HUES64 (cell line): ENCODE data around the gene SYP.
"Not testable (repeated sequence)": the region's sequence is repeated elsewhere in the genome, so short reads cannot be mapped to it uniquely, and the experiment has no call there.

Experiments
- H3K27ac ChIP-seq: 2 replicates; pipeline ENCODE4 v1.7.0; 2013; ENCODE audit warnings: low read depth, low read length, inconsistent platforms
- H3K27me3 ChIP-seq: 2 replicates; pipeline ENCODE4 v1.6.1; 2013; ENCODE audit warnings: mild to moderate bottlenecking, low read length; ENCODE audit not compliant: insufficient read depth
- H3K36me3 ChIP-seq: 2 replicates; pipeline ENCODE4 v1.6.1; 2013; ENCODE audit warnings: mild to moderate bottlenecking, low read length; ENCODE audit not compliant: insufficient read depth
- H3K4me1 ChIP-seq: 2 replicates; pipeline ENCODE4 v1.6.1; 2013; ENCODE audit warnings: mild to moderate bottlenecking, low read length, moderate library complexity; ENCODE audit not compliant: insufficient read depth
- H3K4me3 ChIP-seq: 2 replicates; pipeline ENCODE4 v1.5.1; 2013; ENCODE audit warnings: mild to moderate bottlenecking, low read length, moderate library complexity
- H3K9ac ChIP-seq: 2 replicates; pipeline ENCODE4 v1.6.1; 2013; ENCODE audit warnings: mild to moderate bottlenecking, low read depth, low read length
- H3K9me3 ChIP-seq: 2 replicates; pipeline ENCODE4 v1.6.1; 2013; ENCODE audit warnings: low read depth, low read length; ENCODE audit not compliant: insufficient read depth
- WGBS: fragments of 150-250, 120-280 bp; methylation state at CpG from one replicate; pipeline ENCODE4 v1.1.7; 2013; ENCODE audit warnings: missing lambda C conversion rate; 5-methylcytosine and 5-hydroxymethylcytosine counted together

The SYP gene

DNA sequence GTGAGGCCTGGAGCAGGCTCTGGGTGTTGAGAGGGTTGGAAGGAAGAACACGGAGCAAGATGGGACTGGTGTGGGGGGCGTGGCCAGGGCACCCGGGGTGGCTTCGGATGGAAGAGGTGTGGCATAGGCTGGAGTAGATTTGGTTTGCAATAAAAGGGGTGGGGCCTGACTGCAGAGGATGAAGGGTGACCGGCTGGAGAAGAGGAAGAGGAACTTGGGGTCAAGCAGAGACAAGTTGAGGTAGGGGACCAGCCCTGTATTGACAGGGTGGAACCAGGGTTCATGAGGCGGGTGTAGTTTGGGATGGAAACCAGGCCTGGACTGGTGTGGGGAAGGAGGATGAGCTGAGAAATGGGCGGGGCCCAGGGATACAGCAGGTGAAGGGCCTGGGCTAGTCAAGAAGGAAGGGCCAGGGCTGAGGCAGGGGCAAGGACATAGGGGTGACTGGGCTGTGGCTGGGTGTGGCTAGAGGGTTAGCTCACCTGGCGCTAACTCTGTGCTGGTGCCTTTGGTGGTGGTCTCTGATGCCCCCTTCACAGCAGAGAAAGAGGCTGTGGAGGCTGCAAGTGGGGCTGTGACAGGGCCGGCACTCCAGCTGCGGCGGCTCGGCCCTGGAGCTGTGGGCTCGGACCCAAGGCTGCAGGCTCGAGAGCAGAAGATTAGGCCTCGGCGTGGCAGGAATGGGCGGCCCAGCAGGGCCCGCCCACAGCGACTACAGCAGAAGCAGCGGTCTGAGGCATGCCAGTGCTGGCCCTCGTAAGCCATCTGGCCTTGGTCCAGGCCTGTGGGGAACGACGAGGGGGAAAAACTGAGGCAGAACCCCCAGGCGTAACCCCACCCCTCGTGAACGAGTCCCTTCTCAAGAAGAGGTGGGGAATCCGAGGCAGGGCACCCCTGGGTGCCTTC, 23.3 kb downstream of the SYP start:
- no peaks in the 10 kb centered on the region for H3K9me3 ChIP-seq
- H3K27me3 ChIP-seq: peaks cover 18% of the 10 kb centered on the region
- no peak overlapping the region for H3K9ac ChIP-seq
- peaks cover 15% of the 10 kb centered on the region for H3K36me3 ChIP-seq
- no peaks in the 10 kb centered on the region for H3K4me1 ChIP-seq
- WGBS: 90% methylated on average over 27 of the region's 27 CpGs
- no peak overlapping the region for H3K27ac ChIP-seq
- H3K4me3 ChIP-seq: no peak overlapping the region

DNA sequence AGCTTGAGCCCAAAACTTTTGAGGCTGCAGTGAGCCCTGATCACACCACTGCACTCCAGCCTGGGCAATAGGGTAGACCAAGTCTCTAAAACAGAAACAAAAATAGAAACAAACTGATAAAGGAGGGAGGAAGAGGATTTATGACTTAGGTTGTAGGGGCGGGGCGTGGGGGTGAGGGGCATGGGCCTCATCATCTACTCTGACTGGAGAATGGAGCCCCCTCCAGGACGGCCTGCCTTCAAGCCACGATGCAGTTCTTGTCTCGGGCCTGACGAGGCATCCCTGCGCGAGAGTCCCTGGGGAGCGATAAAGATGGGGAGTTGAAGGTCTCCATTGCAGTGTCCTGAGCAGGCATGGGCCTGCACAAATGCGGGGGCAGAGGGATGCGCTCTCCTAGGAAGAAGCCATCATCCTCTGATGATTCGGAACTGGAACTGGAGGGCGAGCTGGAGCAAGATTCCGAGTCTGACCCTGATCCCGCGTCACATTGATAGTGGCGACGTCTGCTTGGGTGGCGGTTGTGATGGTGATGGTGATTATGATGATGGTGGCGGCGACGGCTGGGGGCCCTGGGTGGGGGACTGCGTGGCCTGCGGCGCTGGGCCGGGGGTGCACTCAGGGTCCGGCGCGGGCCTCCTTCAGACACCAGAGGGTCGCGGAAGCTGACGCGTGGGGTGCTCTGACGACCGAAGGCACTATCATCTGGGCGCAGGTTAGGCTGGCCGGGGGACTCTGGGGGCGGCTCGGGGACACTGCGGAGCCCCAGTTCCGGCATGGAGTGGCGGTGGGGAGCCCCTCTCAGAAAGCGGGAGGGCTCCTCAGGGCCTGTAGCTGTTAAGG, 24.3 kb downstream of the SYP start:
- H3K9me3 ChIP-seq: no peaks in the 10 kb centered on the region
- no peaks in the 10 kb centered on the region for H3K4me1 ChIP-seq
- WGBS: 93% methylated on average over 42 of the region's 43 CpGs
- H3K36me3 ChIP-seq: peaks cover 11% of the 10 kb centered on the region
- H3K27ac ChIP-seq: no peak overlapping the region
- H3K27me3 ChIP-seq: peaks cover 26% of the 10 kb centered on the region
- H3K4me3 ChIP-seq: no peak overlapping the region
- H3K9ac ChIP-seq: no peak overlapping the region

DNA sequence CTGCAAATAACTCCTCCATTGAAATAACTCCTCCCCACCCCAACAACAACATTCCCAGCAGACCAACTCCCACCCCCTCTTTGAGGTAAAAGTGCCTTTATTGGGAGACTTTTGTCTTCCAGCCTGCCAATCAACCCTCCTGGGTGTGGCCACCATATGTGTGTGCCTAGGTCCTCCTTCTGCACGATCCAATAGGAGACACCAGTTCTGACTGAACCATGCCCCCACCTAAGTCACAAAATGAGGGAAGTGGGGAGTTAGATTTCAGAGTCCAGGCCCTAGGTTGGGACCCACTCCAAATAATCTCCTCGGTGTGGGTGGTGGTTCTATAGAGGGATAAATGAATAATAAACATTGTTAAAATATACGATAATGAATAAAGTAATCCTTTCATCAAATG, 25.3 kb downstream of the SYP start:
- Histone ChIP-seq H3K27me3 (peaks cover 26% of the 10 kb centered on the region), H3K27ac (no peak overlapping the region), H3K4me1 (no peaks in the 10 kb centered on the region), H3K36me3 (peaks cover 7% of the 10 kb centered on the region; the same call in 1 of the 2 replicates), H3K9ac (no peak overlapping the region), H3K9me3 (no peaks in the 10 kb centered on the region), H3K4me3 (no peak overlapping the region)
- no CpG with 5 or more reads among the region's 3 CpGs for WGBS

DNA sequence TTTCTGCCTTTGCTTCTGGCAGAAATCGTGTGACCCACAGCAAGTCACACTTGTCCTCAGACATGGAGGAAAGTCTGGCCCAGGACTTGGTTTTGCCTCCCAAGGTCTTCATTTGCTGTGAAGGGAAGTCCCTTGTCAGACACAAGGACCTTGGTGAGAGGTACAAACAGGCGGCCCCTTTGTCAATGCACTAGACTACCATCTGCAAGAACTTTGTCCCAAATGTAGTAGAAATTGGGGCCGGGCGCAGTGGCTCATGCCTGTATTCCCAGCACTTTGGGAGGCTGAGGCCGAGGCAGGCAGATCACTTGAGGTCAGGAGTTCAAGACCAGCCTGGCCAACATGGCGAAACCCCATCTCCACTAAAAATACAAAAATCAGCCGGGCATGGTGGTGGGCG, 26.4 kb downstream of the SYP start:
- H3K36me3 ChIP-seq, H3K4me1 ChIP-seq, H3K9ac ChIP-seq, H3K9me3 ChIP-seq, H3K4me3 ChIP-seq, H3K27ac ChIP-seq: not testable (repeated sequence)
- WGBS: 89% methylated on average over 8 of the region's 8 CpGs
- peaks cover 29% of the 10 kb centered on the region for H3K27me3 ChIP-seq

DNA sequence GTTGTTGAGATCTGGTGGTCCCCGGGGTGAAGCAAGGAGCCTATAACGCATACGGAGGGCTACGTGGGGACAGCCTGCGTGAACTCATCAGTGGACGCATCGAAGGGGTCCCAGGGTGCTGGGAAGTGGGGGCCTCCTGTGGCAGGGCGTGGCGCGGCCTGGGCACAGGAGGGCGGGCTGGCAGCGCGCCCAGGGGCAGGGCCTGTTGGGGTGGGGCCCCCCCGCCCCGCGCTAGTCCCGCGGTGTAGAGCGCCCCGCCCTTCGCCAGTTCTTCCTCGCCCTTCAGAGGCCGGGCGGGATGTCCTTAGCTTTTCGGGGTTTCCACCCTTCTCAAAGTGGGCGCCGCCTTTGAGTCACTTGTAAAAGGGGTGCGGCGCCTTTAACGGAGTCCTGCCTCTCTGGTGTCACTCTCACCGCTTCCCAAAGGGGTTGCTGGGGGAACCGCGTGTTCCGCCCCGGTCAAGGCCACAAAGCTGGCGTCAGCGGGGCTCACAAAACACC, 27.7 kb downstream of the SYP start:
- no peak overlapping the region for H3K9ac ChIP-seq
- 0 out of 2 replicates have a peak, but pooled peaks cover 5% of the 10 kb centered on the region for H3K4me1 ChIP-seq
- WGBS: 3% methylated on average over 37 of the region's 37 CpGs
- peak overlapping the region; percentile 57 for H3K4me3 ChIP-seq
- no peak overlapping the region for H3K27ac ChIP-seq
- H3K27me3 ChIP-seq: peaks cover 35% of the 10 kb centered on the region
- no peaks in the 10 kb centered on the region for H3K36me3 ChIP-seq
- no peaks in the 10 kb centered on the region for H3K9me3 ChIP-seq

DNA sequence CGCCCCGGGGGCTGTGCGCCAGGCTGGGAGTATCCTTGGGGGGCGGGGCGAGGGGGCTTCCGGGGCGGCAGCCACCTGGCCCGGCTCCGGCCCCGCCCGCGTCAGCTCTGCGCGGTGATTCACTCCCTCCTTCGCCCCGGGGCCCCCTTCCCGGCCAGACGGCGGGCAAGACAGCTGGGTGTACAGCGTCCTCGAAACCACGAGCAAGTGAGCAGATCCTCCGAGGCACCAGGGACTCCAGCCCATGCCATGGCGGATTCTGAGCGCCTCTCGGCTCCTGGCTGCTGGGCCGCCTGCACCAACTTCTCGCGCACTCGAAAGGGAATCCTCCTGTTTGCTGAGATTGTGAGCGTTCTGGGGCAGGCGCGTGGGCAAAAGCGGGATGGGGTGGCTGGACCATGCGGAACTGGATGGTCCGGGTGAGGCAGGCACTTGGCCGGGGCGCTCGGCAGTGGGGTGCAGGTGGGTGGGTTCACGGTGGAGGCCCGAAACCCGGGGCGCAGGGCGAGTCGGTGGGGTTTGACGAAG, 28.2 kb downstream of the SYP start, which contains the start of gene PLP2:
TSS of gene PLP2 (plus strand) at position 147 of the 528 bp plus-strand sequence. CDS start at position 250, 103 bp downstream.
- 1% methylated on average over 46 of the region's 46 CpGs for WGBS
- H3K9me3 ChIP-seq: no peaks in the 10 kb centered on the region
- no peaks in the 10 kb centered on the region for H3K36me3 ChIP-seq
- H3K9ac ChIP-seq: no peak within 1 kb of the TSS
- H3K27me3 ChIP-seq: peaks cover 39% of the 10 kb centered on the region
- peak within 1 kb of the TSS; percentile 57 for H3K4me3 ChIP-seq
- H3K27ac ChIP-seq: no peak within 1 kb of the TSS
- H3K4me1 ChIP-seq: 0 out of 2 replicates have a peak, but pooled peaks cover 5% of the 10 kb centered on the region

DNA sequence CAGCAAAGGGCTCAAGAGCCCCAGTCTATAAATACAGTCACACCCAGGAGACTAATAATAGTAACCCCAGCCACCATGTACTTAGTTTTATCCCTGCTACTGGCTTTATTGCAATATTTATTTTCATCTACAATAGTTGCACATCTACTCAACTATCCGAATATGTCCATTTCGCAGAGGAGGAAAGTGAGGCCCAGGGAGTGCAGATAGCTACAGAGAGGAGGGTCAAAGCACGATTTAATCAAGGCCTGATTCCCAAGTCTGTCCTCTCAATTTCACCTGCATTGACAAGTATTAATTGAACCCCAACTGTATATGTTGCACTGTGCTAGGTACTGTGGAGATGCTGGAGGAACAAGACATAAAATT, 32.3 kb downstream of the SYP start:
- Histone ChIP-seq H3K9me3 (no peaks in the 10 kb centered on the region), H3K27ac (no peak overlapping the region), H3K9ac (no peak overlapping the region), H3K4me1 (peaks cover 10% of the 10 kb centered on the region; the same call in 1 of the 2 replicates), H3K36me3 (no peaks in the 10 kb centered on the region), H3K27me3 (peaks cover 43% of the 10 kb centered on the region), H3K4me3 (peak overlapping the region; percentile 56)
- WGBS: 100% methylated on average over 2 of the region's 3 CpGs

DNA sequence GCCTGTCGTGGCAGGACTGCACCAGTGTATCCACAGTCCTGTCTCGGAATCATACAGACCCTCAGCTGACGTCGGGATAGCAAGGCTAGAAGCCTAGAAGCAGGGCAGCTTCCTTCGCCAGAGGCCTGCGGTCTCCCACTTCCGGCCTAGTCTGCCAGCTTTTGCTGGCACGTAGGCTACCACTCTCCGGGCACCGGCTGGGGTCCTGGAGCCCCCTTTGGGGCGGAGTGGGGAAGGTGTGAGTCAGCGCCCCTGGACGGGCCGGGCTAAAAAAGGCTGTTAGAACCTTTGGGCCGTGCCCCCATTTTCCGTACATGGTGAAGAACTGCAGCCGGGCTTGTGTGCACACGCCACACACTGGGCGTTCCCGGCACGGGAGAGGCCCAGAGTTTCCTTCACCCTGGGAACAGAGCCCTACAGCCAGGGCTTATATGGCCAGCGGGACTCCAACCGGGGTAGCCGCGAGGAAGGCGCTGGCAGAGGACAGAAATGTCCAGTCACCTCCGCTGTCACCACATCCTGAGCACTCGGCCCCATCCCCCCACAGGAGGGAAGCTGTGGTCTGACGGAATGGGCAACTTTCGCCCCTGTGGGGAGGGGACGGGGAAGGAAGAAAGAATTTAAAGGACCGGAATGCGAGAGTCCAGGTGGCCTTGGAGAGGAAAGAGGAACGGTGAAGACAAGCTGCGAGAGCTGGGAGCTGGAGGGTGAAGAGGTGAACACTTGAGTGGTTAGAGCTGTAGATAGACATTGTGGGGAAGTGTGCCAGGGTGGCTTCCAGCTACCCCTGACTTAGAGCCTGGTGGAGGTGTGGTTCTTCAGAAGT, 32.9 kb downstream of the SYP start:
- no peaks in the 10 kb centered on the region for H3K36me3 ChIP-seq
- H3K9ac ChIP-seq: 0 out of 2 replicates have a peak overlapping the region, but pooled peaks have one; percentile 19
- H3K4me1 ChIP-seq: peaks cover 10% of the 10 kb centered on the region; the same call in 1 of the 2 replicates
- H3K9me3 ChIP-seq: no peaks in the 10 kb centered on the region
- H3K27me3 ChIP-seq: peaks cover 43% of the 10 kb centered on the region
- 5% methylated on average over 34 of the region's 35 CpGs for WGBS
- no peak overlapping the region for H3K27ac ChIP-seq
- peak overlapping the region; percentile 56 for H3K4me3 ChIP-seq

DNA sequence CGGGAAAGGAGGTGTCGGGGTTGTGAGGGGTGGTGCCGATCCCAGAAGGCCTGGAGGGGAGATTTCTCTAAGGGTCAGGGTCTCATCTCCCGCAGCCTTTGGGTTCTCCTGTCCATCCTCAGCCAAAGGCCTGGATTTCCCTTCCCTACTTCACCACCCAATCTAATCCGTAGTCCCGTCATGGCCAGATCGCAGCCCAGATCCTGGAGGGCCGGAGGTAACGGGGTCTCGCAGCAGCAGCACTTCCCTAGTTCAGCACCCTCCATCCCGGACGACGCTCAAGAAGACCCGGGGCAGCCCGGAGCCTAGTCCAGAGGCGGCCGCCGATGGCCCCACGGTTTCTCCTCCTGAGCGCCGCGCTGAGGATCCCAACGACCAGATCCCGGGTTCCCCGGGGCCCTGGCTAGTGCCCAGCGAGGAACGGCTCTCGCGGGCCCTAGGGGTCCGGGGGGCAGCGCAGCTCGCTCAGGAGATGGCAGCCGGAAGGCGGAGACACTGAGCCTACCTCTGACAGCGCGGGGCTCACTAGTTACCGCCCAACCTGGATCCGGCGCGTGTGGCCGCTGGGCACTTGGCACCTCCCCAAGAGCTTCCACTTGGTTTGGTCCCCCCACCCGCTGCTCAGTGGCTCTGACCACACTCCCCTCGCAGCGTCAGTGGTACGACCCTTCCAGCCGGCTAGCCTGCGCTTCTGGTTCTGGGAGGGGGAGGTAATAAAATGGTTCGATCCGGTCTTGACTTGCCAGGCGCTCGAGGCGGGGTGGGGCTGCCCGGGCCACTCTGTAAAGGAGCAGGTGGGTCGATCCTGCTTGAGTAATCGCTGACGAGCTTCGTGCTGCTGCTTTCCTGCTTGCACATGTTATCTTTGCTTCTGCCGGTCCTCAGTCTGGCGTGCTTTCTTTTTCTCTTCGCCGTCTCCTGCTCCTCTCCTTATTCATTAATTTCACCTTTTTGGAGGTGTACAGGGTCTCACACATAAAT, 33.8 kb downstream of the SYP start:
- Histone ChIP-seq H3K4me3 (peak overlapping the region; percentile 56), H3K36me3 (no peaks in the 10 kb centered on the region), H3K27me3 (peaks cover 40% of the 10 kb centered on the region), H3K9ac (no peak overlapping the region), H3K9me3 (no peaks in the 10 kb centered on the region), H3K4me1 (peaks cover 10% of the 10 kb centered on the region; the same call in 1 of the 2 replicates), H3K27ac (no peak overlapping the region)
- 5% methylated on average over 60 of the region's 61 CpGs for WGBS
